ENCODE results near the gene TSPAN14. TPM values are rescaled to one million over a fixed set of nuclear protein-coding genes. Genes with fewer than 3 reads are reported as not detected.

The TSPAN14 gene
- total and polyA plus RNA-seq, 2 experiments from 2014 or later = 17.9 to 40.7 TPM

GRCh38 chr10:80485076-80485945, 31.2 kb downstream of the TSPAN14 start:
- no peak overlapping the region for H2AFZ ChIP-seq
- no peak overlapping the region; the same call in 2 of the 3 replicates for H3K4me3 Mint-ChIP-seq
- peaks cover 5% of the 10 kb centered on the region for H3K27me3 Mint-ChIP-seq (ENCODE audit: insufficient read depth, low read depth, poor library complexity)
- peaks cover 29% of the 10 kb centered on the region for H3K4me1 ChIP-seq (ENCODE audit: insufficient read depth)
- no peaks in the 10 kb centered on the region for H3K27me3 ChIP-seq (ENCODE audit: insufficient read depth)
- H3K9me2 ChIP-seq (ENCODE audit: insufficient read depth) = no peaks in the 10 kb centered on the region
- H3K4me1 Mint-ChIP-seq = peaks cover 59% of the 10 kb centered on the region
- H3K27ac Mint-ChIP-seq = peak overlapping the region; percentile 0; the same call in 1 of the 2 replicates
- H3K4me2 ChIP-seq = peak overlapping the region; percentile 8; the same call in 1 of the 2 replicates
- no peaks in the 10 kb centered on the region for H3K36me3 ChIP-seq (ENCODE audit: insufficient read depth)
- peaks cover 13% of the 10 kb centered on the region for H3K36me3 Mint-ChIP-seq (ENCODE audit: low read depth)
- TF ChIP-seq CREB1 (CRISPR knock-in tag; IDR thresholded peaks at IDR 0.05; ENCODE audit: low read depth) = no peak
- TF ChIP-seq, protein P1, sequence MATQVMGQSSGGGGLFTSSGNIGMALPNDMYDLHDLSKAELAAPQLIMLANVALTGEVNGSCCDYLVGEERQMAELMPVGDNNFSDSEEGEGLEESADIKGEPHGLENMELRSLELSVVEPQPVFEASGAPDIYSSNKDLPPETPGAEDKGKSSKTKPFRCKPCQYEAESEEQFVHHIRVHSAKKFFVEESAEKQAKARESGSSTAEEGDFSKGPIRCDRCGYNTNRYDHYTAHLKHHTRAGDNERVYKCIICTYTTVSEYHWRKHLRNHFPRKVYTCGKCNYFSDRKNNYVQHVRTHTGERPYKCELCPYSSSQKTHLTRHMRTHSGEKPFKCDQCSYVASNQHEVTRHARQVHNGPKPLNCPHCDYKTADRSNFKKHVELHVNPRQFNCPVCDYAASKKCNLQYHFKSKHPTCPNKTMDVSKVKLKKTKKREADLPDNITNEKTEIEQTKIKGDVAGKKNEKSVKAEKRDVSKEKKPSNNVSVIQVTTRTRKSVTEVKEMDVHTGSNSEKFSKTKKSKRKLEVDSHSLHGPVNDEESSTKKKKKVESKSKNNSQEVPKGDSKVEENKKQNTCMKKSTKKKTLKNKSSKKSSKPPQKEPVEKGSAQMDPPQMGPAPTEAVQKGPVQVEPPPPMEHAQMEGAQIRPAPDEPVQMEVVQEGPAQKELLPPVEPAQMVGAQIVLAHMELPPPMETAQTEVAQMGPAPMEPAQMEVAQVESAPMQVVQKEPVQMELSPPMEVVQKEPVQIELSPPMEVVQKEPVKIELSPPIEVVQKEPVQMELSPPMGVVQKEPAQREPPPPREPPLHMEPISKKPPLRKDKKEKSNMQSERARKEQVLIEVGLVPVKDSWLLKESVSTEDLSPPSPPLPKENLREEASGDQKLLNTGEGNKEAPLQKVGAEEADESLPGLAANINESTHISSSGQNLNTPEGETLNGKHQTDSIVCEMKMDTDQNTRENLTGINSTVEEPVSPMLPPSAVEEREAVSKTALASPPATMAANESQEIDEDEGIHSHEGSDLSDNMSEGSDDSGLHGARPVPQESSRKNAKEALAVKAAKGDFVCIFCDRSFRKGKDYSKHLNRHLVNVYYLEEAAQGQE (IDR thresholded peaks at IDR 0.05; ENCODE audit: unreplicated experiment) = no peak
- no peaks in the 10 kb centered on the region for H3F3A ChIP-seq (replicated peaks; ENCODE audit: low read depth)
- H3K27ac ChIP-seq (ENCODE audit: low read depth) = no peak overlapping the region
- no peak overlapping the region for H3K4me3 ChIP-seq
- ATAC-seq = no peak
- peaks cover 42% of the 10 kb centered on the region; the same call in 1 of the 2 replicates for H4K20me1 ChIP-seq (replicated peaks; ENCODE audit: insufficient read depth)
- H3K79me2 ChIP-seq (replicated peaks; ENCODE audit: insufficient read depth) = peaks cover 89% of the 10 kb centered on the region
- no peak for DNase-seq (ENCODE audit: low spot score)
- no peaks in the 10 kb centered on the region for H3K9me3 Mint-ChIP-seq

DNA sequence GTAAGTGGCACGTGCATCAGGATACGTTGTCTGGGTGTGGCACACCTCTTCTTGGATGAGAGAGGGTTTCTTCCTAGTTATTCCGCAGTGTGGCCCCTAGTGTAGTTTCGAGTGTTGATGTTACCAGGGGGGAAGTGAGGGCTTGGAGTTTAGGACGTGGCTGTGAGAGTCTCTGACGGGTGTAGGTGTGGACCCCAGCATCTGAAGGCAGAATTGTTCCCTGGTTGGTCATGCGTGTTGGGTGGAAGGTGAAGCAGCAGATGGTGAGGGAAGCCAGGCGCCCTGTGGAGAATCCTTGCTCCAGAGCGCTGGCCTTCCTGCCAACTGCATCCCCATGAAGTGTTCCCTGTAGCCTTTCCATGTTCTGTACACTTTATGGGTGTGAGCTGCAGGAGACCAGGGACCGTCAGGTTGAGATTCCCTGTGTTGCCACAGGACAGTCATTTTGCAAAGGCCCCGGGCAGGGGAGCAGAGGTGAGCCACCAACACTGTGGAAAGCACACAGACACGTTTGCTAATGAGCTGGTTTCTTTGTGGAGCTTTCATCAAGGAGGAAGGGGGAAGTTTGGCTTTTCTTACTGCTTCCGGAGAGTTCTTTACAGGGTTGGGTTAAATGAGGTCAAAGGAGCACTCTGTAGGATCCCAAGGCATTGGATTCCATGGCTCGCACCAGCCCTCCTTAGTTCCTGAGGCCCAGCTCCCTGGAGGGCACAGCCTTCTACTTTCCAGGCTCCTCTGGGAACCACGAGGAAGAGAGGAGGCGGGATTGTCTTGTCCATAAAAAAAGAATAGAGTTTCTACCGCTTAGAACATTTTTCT, 32.0 kb downstream of the TSPAN14 start:
- peaks cover 43% of the 10 kb centered on the region; the same call in 1 of the 2 replicates for H4K20me1 ChIP-seq (replicated peaks; ENCODE audit: insufficient read depth)
- peak overlapping the region; percentile 7; the same call in 1 of the 2 replicates for H3K4me2 ChIP-seq
- H3K27ac Mint-ChIP-seq = no peak overlapping the region
- no peak overlapping the region for H3K4me3 ChIP-seq
- H3K9me3 Mint-ChIP-seq = no peaks in the 10 kb centered on the region
- no peak overlapping the region; the same call in 2 of the 3 replicates for H3K4me3 Mint-ChIP-seq
- H3F3A ChIP-seq (replicated peaks; ENCODE audit: low read depth) = no peaks in the 10 kb centered on the region
- H2AFZ ChIP-seq = no peak overlapping the region
- peaks cover 29% of the 10 kb centered on the region for H3K4me1 ChIP-seq (ENCODE audit: insufficient read depth)
- DNase-seq (ENCODE audit: low spot score) (no peak), ATAC-seq (peak; percentile 58)
- TF ChIP-seq, protein P1 (IDR thresholded peaks at IDR 0.05; ENCODE audit: unreplicated experiment) = no peak
- TF ChIP-seq ZNF331 (CRISPR knock-in tag; IDR thresholded peaks at IDR 0.05; ENCODE audit: low read depth) = no peak
- TF ChIP-seq, protein P2, sequence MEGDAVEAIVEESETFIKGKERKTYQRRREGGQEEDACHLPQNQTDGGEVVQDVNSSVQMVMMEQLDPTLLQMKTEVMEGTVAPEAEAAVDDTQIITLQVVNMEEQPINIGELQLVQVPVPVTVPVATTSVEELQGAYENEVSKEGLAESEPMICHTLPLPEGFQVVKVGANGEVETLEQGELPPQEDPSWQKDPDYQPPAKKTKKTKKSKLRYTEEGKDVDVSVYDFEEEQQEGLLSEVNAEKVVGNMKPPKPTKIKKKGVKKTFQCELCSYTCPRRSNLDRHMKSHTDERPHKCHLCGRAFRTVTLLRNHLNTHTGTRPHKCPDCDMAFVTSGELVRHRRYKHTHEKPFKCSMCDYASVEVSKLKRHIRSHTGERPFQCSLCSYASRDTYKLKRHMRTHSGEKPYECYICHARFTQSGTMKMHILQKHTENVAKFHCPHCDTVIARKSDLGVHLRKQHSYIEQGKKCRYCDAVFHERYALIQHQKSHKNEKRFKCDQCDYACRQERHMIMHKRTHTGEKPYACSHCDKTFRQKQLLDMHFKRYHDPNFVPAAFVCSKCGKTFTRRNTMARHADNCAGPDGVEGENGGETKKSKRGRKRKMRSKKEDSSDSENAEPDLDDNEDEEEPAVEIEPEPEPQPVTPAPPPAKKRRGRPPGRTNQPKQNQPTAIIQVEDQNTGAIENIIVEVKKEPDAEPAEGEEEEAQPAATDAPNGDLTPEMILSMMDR (conservative IDR thresholded peaks at IDR 0.05; ENCODE audit: low read depth in 2 of 2) = no peak
- TF ChIP-seq NANOG (IDR thresholded peaks at IDR 0.05; ENCODE audit: borderline replicate concordance) = no peak
- TF ChIP-seq POLR2AphosphoS5 (IDR thresholded peaks at IDR 0.05; ENCODE audit: low read depth) = no peak
- TF ChIP-seq EZH2 (IDR thresholded peaks at IDR 0.05; ENCODE audit: low read depth, unreplicated experiment) = no peak
- no peak for TF ChIP-seq STAT1 (IDR thresholded peaks at IDR 0.05; ENCODE audit: unreplicated experiment)
- H3K79me2 ChIP-seq (replicated peaks; ENCODE audit: insufficient read depth) = peaks cover 85% of the 10 kb centered on the region
- H3K27me3 ChIP-seq (ENCODE audit: insufficient read depth) = no peaks in the 10 kb centered on the region
- no peaks in the 10 kb centered on the region for H3K36me3 ChIP-seq (ENCODE audit: insufficient read depth)
- peaks cover 5% of the 10 kb centered on the region for H3K27me3 Mint-ChIP-seq (ENCODE audit: insufficient read depth, low read depth, poor library complexity)
- H3K4me1 Mint-ChIP-seq = peaks cover 57% of the 10 kb centered on the region
- H3K27ac ChIP-seq (ENCODE audit: low read depth) = no peak overlapping the region
- H3K9me2 ChIP-seq (ENCODE audit: insufficient read depth) = no peaks in the 10 kb centered on the region
- peaks cover 18% of the 10 kb centered on the region for H3K36me3 Mint-ChIP-seq (ENCODE audit: low read depth)

Data from GM23338 (cell line).